GM19467 (cell line): ENCODE data around the gene RSPH10B.
"Not testable (repeated sequence)": the region's sequence is repeated elsewhere in the genome, so short reads cannot be mapped to it uniquely, and the experiment has no call there.

Experiments used
- ATAC-seq: cut with Tn5 transposase; IDR thresholded peaks from one replicate; pipeline ENCODE4 v1.9.1; 2021; ENCODE audit warnings: mild to moderate bottlenecking, moderate library complexity; ENCODE audit not compliant: unreplicated experiment

The RSPH10B gene

DNA sequence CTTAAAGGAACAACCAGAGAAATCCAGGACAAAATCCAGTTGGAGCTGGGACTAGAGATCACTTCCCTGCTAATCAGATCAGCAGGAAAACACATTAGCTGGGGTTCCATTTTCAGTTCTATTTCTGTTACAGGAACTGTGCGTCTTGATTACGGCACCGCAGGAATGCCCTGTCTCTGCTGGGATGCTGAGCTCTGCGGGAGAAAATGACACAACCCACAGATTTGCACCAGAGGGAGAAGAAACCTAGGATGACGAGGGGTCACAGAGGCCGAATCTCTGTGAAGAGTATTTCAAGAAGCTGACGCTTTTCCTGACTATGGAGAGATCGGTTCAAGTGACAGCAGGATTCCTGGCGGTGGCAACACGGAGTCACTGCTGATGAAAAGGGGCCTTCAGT, 40.2 kb downstream of the RSPH10B start:
- ATAC-seq: not testable (repeated sequence)

DNA sequence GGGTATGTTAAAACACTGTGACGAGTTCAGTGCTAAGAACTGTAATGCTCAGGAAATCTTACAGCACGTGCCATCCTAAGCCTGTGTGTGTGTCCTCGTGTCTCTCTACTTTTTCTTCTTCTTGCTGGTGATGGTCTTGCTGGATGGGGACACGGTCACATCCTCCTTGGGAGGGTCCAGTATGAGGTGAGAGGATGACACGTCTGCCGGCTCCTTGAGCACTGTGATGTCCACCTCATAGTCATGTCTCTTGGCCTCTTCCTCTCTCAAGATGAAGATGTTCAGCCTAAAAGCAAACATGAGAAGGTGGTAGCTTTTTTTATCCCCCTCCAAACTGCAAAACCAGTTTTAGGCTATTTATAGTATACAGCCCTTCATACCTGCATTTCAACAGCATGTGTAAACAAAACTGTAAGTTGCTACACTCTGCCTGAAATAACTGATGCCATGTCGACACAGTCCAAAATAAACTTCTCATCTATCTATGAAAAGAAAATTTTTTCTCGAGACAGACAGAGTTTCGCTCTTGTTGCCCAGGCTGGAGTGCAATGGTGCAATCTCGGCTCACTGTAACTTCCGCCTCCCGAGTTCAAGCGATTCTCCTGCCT, 44.1 kb downstream of the RSPH10B start:
- not testable (repeated sequence) for ATAC-seq

DNA sequence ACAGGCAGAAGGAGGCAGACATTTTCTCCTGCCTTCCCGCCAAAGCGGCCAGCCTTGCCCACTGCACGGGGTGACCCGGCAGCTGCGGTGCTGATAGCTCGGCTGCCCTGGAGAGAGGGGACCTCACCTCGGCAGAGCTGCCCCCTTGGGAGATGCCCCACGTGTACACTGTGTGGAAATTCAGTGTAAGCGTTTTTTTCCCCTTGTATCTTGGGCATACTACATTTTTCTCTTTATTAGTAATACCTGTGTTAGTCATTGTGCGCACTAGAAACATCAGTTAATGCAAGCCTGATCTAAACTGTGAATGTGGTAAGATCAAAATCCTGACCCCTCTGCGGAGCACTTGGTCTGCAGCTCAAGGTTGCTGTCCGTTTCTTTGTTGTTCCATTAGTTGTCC, 45.9 kb downstream of the RSPH10B start:
- ATAC-seq: not testable (repeated sequence)

DNA sequence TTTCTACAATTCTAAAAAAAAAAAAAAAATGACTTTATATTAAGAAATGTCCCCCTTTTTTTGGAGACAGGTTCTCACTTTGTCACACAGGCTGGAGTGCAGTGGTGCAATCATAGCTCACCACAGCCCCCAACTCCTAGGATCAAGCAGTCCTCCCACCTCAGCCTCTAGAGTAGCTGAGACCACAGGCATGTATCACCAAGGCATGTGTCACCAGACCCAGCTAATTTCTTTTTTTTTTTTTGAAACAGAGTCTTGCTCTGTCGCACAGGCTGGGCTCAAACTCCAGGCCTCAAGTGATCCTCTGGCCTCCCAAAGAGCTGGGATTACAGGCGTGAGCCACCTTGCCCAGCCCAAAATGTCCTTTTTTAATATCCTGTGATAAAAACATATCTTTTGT, 46.3 kb downstream of the RSPH10B start:
- not testable (repeated sequence) for ATAC-seq

DNA sequence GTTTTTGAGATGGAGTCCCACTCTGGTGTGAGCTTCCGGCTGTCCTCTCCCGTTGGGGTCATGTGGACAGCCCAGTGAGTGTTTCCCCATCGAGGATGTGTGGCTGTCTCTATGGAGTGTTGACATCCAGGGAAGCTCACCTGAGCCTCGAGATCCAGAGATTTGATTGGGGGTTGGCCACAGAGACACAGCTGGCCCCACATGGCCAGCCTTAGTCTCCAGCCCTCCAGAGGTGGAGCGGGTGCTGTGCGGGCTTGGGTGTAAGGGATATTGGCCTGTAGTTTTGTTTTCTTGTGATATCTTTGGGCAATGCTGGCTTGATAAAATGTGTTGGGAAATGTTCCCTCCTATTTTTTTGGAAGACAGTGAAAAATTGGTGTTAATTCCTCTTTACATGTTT, 54.0 kb downstream of the RSPH10B start:
- ATAC-seq: not testable (repeated sequence)

DNA sequence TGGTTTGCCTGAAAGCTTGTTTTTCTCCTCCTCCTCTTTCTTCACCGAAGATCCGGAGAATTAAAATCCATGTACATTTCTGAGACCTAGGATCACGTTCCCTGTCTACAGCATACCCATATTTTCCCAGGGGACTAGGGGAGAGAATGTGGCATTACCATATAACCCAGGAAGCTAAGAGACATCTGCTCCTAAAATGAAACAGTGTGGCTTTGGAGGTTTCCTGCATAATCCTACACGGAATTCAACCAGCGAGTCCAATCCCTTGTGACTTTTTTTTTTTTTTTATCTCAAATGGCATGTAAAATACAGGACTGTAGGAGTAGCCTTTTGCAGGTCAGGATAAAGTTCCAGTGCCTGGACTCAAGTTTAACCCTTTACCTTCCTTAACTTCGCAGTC, 61.7 kb downstream of the RSPH10B start:
- ATAC-seq: not testable (repeated sequence)

DNA sequence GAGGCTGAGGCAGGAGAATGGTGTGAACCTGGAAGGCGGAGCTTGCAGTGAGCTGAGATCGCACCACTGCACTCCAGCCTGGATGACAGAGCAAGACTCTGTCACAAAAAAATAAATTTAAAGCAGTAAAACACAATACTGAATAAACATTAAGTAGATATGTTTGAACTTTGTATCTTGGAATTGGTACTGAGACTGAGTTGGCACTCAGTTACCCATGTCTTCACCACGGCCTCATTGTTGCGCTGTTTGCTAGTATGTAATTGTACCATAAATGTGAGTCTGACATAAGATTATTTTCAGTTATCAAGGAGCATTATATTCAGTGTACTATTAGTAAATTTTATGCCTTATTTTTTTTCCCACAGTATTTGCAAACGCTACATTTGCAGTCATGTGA, 65.8 kb downstream of the RSPH10B start:
- not testable (repeated sequence) for ATAC-seq

DNA sequence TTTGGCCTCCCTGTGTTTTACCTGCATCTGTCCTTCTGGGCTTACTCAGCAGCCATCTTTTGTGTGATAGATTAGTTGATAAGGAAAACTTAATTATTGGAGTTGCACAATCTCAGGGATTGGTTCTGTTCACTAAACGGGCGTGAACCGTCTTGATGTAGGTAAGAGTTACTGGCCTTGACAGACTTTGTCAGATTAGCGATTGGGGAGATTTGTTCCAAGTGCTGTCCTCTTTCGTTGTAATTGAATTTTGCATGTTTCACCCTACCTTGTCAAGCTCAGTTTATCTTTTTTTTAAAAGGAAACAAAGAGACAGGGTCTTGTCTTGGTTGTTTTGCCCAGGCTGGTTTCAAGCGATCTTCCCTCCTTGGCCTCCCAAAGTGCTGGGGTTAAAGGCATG, 67.5 kb downstream of the RSPH10B start:
- ATAC-seq: not testable (repeated sequence)

DNA sequence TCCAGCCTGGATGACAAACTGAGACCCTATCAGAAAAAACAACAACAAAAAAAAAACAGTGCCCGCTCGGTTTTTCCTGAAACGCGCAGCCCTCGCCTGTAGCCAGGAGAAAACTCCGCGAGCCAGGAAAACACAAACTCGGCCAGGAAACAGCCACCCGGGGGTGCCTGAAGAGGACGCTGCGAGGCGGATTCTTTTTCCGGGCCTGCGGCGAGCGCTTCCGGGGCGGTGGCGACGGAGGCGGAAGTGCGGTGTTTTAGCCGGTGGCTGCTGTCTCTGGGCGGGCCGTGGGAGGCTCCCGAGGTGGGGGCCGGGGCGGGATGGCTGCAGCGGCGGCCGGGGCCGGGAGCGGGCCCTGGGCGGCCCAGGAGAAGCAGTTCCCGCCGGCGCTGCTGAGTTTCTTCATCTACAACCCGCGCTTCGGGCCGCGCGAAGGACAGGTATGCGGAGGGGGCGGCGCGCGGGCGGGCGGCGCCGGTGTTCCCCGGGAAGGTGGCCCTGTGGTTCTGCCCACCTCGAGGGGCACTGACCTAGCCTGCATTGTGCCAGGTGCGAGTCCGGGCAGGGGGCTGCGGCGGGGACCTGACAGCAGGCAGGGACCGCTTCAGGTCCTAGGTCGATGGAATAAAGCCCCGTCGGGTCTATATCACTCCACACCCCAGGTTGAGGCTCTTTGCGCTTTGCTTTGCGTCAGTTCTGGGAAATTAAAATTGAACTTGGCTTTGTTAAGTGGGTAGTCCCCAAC, 71.8 kb downstream of the RSPH10B start, which contains the start of gene CCZ1:
CCZ1 (plus strand) TSS at position 254 of the 745 bp plus-strand sequence; CDS start at position 321, 67 bp downstream.
- peak; percentile 83 for ATAC-seq

DNA sequence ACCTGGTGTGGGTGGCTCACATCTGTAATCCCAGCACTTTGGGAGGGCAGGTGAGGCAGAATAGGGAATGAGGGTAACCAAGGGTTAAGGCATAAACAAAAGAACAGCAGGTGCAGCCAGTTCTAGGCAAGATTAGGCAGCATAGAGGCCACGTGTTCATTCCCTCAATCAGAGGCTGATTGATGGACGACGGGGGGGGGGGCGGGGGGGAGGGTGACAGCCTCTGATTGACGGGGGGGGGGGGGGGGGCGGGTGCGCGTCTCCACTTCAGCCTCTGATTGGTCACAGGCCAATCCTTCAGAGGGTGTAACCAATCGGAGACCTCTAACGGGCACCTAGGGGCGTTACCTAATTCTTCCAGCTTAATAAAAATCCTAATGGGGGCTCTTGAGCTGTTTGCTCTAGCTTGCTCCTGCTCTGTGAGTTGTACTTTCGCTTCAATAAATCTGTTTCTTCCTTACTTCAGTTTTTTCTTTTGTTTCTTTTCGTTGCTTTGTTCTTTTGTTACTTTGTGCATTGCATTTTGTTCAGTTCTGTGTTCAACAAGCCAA, 73.0 kb downstream of the RSPH10B start:
- not testable (repeated sequence) for ATAC-seq

DNA sequence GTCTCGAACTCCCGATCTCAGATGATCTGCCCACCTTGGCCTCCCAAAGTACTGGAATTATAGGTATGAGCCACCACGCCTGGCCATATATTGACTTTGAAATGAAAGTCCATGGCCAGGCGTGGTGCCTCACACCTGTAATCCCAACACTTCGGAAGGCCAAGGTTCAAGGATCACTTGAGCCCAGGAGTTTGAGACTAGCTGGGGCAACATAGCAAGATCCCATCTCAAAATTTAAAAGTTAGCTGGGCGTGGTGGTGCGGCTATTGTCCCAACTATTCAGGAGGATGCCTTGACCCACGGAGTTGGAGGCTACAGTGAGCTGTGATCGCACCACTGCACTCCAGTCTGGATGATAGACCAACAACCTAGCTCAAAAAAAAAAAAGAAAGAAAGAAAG, 78.0 kb downstream of the RSPH10B start:
- ATAC-seq: no peak

DNA sequence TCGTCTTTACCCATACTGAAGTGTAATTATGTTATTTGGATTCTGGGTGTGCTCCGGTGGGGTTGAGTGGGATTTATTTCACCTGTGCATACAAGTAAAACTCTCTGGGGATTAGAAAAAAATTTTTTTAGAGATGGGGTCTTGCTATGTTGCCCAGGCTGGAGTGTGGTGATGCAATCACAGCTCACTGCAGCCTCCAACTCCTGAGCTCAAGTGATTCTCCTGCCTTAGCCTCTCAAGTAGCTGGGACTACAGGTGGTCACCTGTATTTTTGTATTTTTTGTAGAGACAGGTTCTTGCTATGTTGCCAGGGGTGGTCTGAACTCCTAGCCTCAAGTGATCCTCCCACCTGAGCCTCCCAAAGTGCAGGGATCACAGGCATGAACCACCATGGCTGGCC, 80.2 kb downstream of the RSPH10B start:
- ATAC-seq: not testable (repeated sequence)

DNA sequence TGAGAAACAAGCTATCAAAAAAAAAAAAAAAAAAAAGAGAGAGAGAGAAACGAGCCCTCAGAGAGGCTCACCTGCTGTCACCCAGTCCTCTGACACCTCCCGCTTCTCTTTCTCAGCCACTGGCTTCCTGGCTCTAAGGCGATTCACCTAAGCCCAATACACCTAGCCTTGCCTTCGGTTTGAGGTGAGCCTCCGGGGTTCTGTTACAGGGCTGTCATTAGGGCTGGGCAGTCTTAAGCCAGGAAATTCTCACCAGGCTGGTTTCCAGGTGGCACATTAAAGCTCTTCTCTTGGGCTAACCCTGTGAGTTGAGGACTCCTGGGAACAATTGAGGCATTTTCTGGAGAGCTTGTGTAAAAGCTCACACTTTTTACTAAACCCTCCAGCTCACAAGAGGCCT, 82.5 kb downstream of the RSPH10B start:
- not testable (repeated sequence) for ATAC-seq

DNA sequence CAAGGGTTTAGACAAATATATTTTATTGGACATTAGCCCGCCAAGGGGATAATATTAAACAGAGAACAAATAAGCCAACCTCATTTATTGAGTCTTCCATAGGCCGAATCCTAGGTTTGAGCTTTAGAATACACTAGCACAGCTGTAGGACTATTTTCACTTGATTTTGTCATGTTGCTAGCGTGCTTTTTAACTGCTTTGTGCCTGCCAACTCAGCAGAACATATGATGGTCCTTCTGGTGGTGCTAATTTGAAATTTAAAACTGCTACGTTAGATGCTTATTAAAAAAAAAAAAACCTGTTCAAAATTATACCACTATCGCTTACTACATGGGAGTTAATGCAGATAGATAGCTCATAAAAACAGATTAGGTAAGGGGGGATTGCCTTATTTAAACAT, 86.1 kb downstream of the RSPH10B start:
- not testable (repeated sequence) for ATAC-seq

DNA sequence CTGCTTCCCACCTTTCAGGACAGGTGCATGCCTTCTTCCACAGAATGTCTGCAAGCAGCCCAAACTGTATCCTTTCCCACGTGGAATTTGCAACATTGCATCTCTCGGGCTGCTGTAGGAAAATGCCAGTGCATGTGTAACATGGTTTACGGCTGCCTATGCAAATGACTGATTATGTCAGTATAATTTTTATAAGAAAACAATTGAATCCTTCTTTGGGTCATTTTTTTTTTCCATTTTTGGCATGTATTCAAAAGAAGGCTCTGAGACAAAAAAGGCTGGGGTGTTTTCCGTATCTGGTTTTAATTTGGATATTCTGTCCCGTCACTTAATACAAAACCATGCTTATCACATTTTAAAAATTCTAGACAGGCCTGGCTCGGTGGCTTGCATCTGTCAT, 90.4 kb downstream of the RSPH10B start:
- ATAC-seq: not testable (repeated sequence)

DNA sequence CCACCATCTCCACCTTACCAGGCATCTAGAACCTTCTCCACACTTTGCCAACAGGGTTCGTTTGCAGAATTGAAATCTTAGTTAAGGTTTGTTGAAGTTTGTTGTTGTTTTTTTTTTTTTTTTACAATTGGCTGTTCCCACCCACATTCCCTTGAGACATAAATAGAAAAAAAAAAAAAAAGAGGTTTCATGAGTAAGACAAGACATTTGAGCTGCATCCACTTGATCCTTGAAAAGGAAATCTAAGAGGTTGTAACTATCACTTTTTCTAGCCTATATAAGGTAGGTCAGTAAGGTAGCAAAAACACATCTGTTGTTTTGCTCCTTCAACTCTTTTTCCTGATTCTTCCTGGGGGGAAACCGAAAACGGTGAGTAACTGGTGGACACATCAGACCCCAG, 90.9 kb downstream of the RSPH10B start:
- ATAC-seq: not testable (repeated sequence)
